ENCODE measurements around the gene SMIM1.

GRCh38 chr1:3777647-3778589 lies 5.4 kb downstream of the SMIM1 start:
- no peak for TF ChIP-seq CTCF (IDR thresholded peaks at IDR 0.05)
- no peak for TF ChIP-seq POLR2A (IDR thresholded peaks at IDR 0.05)
